Fibroblast of upper back skin (primary cell): Measurements from ENCODE around the gene ALDH4A1.
"Not testable (repeated sequence)": the region's sequence is repeated elsewhere in the genome, so short reads cannot be mapped to it uniquely, and the experiment has no call there.

Source experiments
- DNase-seq: peaks from one replicate; pipeline ENCODE4 v3.0.0-alpha.2; 2013

Gene ALDH4A1

DNA sequence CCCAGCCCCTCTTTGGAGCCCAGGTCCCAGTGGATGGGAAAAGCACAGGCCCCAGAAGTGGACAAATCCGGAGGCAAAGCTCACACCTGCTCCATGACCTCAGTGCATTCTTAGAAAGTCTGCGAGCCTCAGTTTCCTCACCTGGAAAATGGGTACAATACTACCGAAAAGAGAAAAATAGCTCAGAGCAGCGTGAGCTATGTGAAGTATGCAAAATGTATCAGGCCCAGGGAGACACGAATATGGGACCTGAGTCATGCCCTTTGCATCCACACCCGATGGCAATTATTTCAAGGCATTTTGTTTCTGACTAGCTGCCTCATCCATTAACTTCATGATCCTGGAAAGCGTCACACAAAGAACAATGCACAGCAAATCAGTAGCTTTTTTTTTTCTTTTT lies 9.2 kb downstream of the ALDH4A1 start:
- DNase-seq, result no peak

DNA sequence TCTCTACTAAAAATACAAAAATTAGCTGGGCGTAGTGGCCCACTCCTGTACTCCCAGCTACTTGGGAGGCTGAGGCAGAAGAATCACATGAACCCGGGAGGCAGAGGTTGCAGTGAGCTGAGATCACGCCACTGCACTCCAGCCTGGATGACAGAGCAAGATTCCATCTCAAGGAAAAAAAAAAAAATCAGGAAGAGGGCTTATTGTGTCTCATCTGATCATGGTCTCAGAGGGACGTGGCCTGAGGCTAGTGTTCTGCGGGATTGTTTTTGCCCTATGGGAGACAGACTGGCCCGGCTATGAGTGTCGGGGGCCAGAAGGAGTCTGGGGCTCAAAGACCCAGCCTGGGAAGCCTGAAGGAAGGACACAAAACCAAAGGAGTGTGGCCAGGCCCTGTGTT lies 10.5 kb downstream of the ALDH4A1 start:
- DNase-seq, result not testable (repeated sequence)

DNA sequence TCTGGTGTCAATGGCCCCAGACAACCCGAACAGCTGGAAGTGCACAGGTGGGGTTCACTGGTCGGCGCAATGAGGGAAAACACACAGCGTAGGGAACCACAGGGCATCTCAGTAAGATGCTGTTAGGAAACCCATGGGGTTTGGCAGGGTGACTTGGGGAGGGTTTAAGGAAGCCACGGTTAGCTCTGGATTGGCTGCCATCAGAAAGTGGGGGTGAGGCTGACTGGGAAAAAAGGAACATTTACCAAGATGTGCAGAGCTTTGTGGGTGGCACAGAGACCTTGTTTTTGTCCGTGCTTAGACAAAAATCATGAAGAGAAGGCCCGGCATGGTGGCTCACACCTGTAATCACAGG lies 11.0 kb downstream of the ALDH4A1 start:
- DNase-seq, result no peak

DNA sequence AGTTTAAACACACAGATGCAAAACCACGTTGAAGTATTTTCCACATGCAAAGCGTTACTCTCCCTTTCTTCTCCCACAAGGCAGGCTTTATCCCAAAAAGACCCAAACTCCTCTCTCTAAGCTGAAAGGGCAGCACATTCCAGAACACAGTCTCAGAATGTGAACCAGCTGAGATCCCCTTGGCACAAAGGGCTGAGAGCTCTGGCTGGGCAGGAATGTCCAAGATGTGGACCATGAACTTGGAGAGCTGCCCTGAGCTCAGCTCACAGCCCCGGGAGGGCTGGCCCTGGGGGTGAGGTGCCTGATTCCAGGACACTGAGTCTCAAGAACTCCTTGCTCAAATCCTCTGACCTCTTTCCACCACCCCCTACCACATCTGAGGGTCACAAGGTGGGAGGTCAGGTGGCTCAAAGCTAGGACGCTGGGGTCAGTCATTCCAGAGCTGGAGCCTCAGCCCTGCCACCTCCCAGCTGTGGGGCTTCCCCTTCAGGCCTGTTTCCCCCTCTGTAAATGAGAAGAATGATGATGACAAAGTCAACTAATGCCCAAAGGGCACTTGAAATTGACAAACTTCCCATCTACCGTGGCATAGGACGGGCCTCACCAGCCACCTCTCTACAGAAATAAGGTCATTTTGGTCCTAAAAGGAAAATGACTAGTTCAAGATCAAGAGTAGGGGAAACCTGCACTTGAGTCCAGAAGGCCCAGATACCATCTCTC lies 11.5 kb downstream of the ALDH4A1 start:
- peak; percentile 41 for DNase-seq

DNA sequence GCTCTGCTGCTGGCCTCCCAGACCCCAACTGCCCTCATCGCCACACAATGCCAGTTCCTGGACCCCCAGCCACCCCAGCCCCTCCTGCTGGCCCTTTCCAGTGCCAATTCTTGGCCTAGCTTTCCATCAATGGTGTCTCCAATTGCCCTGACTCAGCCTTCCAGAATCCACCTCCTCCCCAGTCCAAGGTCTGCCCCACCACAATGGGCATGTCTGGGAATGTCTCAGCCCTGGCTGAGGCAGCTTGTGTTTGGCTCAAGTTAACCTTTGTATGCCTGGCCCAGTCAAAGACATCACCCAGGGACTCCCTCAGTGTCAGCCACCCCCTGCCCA lies 16.4 kb downstream of the ALDH4A1 start:
- peak; percentile 68 for DNase-seq

DNA sequence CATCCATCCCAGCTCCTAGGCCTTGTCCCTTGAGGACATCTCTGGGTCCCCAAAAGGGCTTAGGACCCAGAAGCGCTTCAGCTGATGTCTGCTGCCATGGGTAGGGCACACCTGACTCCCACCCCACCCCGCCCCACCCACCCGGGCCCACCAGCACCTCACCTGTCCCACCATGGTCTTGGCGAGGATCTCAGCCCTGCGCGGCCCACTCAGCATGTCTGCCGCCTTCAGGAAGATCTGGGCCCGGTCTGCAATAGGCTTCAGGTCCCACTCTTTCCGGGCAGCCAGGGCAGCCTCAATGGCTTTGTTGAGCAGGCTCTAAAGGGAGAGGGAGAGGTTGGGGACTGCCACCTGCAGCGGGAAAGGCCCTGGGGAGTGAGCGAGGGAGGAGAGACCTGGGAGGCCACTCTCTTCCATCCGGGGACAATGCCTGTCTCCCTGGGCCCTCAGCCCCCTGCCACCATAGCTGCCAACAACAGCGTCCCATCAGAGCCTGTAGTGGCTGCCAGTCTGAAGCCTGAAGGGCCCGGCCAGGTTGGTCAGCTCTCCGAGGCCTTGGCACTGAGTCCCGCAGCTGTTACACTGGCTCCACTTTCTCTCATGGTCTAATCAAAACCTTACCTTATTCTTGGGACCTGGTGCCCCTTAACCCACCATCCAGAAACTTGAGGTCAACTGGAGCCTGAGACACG lies 16.9 kb downstream of the ALDH4A1 start:
- DNase-seq, result no peak

DNA sequence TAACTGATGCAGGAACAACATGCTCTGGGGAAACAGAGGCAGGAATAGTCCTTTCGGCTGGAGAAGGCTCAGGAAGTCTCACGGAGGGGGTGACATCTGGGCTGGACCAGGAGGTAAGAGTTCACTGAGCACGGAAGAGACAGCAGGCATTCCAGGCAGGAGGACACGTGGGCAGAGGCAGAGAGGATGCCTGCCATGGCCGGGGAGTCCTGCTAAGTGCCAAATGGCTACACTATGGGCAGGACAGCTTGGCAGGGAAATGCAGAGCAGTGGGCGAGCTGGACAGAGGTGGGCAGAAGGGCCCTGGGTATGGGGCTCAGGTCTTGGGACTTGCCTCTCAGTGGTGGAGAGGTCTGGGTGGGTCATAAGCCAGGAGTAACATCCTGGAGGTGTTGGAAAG lies 17.6 kb downstream of the ALDH4A1 start:
- DNase-seq, result no peak

DNA sequence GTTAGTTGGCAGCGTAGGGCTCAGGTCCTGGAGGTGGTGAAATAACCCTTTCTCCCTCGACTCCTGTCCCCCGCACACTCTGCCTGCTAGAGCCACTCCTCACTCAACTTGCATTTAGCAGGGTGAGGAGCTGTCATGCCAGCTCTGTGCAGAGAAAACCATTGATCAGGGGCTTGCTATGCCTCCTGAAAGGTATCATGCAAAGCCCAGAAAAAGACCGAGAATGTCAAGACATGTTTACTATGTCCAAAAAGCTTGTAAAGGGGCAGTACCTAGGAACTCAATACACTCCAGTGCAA lies 18.0 kb downstream of the ALDH4A1 start:
- no peak for DNase-seq

DNA sequence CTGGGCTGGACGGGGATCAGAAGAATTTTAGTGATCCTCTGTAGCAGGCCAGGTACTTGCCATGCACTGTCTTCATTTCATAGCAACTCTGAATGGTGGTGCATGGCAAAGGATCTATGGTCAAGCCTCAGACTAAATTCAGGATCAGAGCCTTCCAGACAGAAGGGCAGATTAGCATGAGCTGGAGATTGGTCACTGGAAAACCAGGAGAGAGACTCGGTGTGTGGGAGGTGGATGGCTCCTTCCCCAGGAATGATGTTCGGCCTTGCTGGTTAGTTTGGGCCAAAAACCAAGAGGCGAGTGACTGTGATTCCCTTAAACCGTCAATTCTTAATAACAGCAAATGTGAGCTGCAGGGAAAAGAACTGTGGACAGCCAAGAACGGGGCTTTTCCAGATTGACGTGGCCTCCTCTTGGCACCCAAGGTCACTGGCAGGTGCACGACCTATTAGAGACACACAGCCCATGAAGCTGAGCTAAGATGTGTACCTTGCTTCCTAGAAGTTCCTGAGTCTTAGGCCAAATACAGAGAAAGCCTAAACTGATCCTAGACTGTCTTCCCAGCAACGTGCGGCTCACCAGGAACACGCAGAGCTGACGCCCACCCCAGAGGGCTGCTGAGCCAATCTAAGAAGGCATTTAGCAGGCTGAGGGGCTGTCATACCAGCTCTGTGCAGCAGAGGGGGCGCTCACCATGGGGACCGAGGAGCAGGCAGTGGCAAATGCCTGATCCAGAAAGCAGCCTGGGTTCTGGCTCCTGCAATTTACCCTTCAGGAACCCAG lies 18.5 kb downstream of the ALDH4A1 start:
- peak; percentile 63 for DNase-seq

DNA sequence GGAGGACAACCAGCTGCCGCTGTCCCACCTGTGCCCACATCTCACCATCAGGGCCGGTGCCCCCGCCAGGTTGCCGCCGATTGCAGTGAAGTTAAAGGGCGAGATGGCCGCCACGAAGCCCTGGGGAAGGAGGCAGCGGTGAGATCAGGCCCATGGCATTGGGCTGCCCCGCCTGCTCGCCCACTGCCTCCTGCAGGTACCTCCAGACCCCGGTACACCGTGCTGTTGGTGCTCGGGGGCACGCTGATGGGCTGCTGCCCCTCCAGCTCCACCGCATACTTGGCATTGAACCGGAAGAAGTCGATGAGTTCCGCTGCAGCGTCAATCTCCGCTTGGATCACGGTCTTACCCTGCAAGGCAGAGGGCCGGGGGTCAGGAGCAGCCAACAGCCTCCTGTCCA lies 19.3 kb downstream of the ALDH4A1 start:
- DNase-seq, result no peak

DNA sequence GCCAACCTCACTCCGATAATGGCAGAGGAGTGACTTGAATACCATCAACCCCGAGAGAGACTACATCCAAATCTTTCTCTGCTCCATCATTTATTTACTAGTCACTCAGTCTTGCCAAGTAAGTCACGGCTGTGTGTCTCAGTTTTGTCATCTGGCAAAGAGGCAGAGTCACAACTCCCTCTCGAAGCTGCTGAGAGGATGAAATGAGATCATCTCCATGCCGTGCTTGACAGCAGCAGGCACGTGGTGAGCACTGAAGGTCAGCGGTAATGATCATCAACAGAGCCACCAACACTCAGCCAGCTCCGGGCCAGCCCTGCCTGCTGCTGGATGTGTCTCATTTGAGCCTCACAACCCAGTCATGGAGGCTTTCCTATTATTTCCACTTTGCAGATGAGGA lies 19.9 kb downstream of the ALDH4A1 start:
- DNase-seq, result no peak

DNA sequence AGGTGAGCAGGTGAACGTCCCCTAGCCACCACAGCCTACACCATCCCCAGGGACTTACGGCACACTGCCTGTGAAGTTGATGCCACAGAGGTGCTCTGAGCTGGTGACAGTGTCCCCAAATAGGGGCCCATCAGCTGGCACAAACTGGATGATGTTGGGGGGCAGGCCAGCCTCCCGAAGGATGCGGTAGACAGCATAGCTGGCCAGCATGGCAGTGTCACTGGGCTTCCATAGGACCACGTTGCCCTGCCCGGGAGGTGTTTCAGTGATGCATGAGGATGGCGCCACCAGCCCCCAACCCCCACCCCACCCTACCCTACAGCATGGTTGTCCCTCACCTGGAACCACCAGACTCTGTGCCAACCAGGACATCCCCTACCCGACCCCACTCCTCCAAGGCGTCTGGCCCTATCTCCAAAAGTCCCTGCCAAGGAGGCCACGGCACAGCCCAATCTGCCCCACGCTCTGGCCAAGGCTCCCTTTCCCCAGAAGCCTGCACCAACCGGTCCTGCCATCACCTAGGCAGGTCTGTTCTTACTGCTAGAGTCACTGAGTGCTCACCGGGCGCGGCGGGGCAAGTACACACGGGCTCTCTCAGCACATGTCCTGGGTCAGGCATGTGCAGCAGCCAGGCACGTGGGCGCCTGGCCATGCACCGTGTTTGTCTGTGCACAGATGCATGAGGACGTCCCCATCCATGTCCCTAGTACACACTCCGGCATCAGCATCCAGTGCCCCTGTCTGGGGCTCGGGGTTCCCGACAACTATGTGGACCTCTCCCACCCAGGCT lies 20.5 kb downstream of the ALDH4A1 start:
- no peak for DNase-seq

DNA sequence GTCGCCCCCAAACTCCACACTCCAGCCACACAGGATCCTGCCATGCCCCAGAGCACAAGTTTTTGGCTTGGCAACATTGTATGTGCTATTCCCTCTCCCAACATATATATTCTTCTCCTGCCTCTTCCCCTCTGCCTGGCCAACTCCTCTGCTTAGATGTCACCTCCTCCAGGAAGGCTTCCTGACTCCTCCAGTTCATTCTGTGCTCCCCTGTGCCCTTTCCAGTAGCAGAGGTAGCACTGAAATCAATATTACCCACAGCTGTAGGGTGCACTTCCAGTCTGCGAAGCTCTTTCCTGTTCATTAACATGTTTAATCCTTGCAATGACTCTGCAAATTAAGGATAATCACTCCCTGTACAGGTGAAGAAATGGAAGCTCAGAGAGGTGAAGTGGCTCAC lies 21.2 kb downstream of the ALDH4A1 start:
- DNase-seq, result no peak

DNA sequence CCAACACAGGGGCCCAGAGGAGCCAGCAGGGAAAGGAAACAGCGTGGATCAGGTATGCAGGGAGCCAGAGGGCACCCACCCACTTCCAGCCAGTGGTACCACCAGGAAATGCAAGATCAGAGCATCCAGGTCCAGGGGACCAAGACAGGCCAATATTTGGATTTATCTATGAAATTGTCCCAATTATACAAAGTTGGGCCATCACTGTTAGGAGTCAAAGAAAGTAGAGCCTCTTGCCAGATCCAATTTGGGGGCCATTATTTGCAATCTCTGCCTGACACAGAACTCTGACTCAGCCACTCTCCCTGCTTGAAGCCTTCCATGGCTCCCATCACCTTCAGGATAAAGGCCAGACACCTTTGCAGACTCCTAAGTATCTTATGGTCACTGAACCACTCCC lies 21.8 kb downstream of the ALDH4A1 start:
- no peak for DNase-seq

DNA sequence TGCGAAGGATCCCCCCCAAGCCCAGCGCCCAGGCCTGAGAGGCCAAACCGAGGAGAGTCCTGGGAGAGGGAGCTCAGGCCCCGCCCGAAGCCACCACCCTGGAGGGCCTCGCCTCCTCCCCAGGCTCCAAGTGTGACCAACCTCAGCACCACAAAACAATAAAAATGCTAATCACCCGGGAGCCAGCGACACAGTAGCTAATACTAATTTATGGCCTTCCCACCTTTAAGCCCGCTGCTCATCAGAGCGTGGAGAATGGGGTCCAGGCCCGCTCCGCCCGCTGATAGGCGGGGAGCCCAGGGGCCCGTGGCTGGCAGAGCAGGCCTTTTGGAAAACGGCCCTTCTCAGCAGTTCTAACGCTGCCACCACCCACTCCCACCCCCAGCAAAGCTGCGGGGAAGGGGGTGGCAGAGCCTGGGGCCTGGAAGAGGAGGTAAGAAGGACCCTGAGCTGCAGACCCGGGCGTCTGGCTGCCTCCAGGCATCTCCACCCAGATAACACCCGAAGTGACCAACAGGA lies 22.5 kb downstream of the ALDH4A1 start:
- DNase-seq, result no peak

DNA sequence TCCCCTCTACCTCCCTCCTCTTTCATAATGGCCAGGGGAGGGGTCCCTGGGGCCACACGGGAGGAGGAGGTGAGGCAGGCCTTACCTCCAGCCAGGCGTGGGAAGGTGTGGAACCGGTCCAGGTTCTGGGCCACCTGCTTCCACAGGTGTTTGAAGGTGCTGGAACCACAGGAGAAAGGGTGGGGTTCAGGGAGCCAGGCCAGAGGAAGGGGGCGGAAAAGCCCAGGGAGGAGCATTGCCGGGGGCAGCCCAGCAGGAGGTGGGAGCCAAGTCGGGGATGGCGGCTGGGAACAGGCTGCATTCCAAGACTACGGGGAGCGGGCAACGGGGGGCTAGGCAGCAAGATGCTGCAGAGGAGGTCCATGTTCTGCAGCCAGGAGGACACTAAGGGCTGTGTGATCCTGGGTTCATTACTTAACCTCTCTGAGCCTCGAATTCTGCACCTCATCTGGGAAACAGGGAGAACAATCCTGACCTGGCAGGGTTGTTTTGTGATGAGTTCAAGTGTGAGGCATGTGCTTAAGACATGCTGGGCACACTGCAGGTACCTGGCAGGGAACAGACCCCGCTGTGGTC lies 23.1 kb downstream of the ALDH4A1 start:
- no peak for DNase-seq

DNA sequence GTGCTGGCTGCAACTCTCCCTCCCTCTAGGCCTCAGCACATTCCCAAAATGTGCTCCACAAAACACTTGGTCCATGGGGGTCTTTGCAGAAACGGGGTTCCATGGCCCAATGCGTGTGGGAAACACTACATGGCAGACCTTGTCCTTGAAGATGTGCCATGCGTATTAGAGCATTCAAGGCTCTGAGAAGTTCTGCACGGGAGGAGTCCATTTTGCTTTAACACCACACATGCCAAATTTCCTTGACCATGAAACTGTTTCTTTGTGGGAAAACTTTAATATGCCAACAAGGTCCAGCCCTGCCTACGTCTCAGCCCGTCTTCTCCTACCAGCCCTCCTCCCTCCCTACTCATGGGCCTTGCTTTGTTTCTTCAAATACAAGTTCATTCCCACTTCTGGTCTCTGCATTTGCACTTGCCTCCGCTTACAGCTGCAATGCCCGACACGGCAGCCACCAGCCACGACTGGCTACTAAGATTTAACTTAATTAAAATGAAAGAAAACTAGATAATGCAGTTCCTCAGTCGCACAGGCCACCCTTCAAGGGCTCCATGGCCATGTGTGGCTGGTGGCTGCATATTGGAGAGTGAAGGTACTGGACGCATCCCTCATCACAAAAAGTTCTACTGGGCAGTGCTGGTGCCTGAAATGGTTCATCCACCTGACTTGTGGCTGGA lies 23.7 kb downstream of the ALDH4A1 start:
- no peak for DNase-seq

DNA sequence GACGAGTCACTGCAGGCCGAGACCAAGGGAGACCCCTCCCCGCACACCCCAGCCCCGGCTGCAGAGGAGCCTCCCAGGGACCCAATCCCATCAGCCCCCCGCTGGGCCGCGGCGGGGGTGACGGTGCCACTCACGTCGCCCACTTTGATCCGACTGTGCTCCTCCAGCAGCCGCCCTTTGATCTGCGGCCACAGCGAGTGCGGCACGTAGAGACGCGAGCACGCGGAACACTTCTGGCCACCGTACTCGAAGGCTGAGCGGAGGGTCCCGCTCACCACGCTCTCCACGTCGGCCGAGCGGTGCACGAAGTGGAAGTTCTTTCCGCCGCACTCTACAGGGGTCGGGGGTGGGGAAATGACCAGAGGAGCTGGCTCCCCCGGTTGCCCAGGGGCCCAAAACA lies 25.1 kb downstream of the ALDH4A1 start:
- no peak for DNase-seq

DNA sequence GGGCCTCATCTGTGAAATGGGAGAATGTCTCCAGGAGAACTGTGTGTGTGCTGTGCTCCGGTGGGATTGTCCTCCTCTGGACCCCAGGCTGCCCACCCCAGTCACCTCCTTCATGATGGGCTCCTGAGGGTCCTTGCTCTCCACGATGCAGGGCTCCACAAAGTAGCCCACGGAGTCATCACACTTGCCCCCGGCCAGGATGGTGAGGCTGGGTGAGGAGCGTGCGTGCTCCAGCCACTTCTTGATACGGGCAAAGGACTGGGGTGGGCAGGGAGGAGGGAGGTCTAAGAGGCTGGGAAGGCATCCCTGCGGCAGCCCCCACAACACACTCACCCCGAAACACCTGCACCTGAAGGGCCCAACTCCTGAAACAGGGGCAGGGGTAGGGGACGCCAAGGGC lies 26.1 kb downstream of the ALDH4A1 start:
- DNase-seq, result no peak

DNA sequence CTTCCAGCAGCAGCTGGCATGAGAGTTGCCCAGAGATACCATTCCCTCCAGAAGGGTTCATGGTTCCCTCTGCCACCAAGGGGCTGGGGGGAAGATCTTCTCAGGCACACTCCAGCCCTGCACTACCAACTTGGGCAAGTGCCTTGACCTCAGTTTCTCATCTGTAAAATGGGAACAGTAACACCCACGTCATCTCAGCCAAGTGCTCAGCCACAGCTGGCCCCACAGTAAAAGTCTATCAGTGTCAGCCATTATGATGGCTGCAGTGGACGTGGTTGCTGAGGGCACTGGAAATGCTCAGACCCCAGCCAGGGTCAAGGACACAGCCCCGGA lies 26.6 kb downstream of the ALDH4A1 start:
- no peak for DNase-seq

DNA sequence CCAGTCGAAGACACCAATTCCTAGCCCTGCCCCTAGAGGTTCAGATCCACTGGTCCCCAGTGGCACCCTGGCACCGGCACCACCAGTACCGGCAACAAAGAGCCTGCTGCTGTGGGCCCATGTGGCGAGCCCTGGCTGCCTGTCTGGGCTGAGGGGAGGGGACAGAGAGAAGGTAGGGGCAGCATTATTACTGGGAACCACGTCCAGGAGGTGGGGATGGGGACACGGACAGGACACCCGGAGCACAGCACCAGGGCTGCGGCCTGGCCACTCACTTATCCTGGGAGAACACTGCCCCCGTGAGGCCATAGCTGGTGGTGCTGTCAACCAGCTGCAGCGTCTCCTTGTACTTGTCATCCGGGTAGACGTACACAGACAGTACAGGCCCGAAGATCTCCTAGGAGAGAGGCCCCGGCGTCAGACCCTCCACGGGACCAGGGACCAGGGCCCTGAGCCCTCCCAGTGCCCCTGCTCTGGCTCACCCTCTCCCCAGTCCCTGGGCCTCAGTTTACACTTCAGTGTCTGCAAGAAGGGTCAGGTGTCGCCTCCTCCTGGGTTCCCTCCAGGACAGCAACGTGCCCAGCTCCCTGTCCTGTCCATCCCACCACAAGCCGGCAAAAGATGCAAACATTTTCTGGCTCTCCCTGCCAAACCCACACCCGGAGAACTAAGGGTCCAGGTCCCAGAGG lies 27.1 kb downstream of the ALDH4A1 start:
- peak; percentile 78 for DNase-seq

DNA sequence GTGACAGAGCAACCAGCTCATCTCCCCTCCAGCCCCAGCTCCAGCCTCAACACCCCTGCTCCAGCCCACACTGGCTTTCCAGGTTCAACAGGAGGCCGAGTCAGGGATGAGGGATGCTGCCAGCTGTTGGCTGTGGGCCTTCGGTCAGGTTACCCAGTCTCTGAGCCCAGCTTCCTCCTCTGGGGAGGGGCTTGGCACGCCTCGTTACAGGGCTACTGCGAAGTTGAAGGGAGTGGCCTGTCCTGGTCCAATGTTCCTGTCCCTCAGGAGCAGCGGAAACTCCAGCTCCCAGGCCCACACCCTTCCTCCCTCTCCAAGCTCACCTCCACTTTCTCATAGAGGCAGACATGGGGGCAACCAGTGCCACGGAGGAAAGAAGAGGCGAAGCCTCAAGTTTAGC lies 27.8 kb downstream of the ALDH4A1 start:
- no peak for DNase-seq
